NCI-H1105 (cell line): Measurements from ENCODE around the gene WDR33.

Source experiments
- DNase-seq: peaks from one replicate; lab custom pipeline; 2025; lab: John Stamatoyannopoulos, UW

WDR33 gene

GRCh38 chr2:127671557-127672302 lies 139.2 kb downstream of the WDR33 start:
- no peak for DNase-seq

GRCh38 chr2:127670957-127671290 lies 140.0 kb downstream of the WDR33 start:
- DNase-seq = no peak

- DNase-seq = no peak
These were observed 140.7 kb downstream of the WDR33 start for GRCh38 chr2:127670055-127670956.

- DNase-seq = no peak
These were observed 141.9 kb downstream of the WDR33 start for GRCh38 chr2:127669056-127669455.

GRCh38 chr2:127665267-127665893 lies 145.6 kb downstream of the WDR33 start:
- no peak for DNase-seq

- no peak for DNase-seq
These were observed 146.1 kb downstream of the WDR33 start for GRCh38 chr2:127664895-127665225.

GRCh38 chr2:127664065-127664894 lies 146.7 kb downstream of the WDR33 start:
- no peak for DNase-seq

- no peak for DNase-seq
These were observed 147.4 kb downstream of the WDR33 start for GRCh38 chr2:127663566-127664064.

- DNase-seq = no peak
These were observed 147.9 kb downstream of the WDR33 start for GRCh38 chr2:127662937-127663565.

- DNase-seq = no peak
These were observed 148.9 kb downstream of the WDR33 start for GRCh38 chr2:127661949-127662510.

GRCh38 chr2:127661072-127661649 lies 149.8 kb downstream of the WDR33 start:
- DNase-seq = no peak

- no peak for DNase-seq
These were observed 150.7 kb downstream of the WDR33 start for GRCh38 chr2:127660291-127660578.

GRCh38 chr2:127659408-127660290 lies 151.3 kb downstream of the WDR33 start:
- DNase-seq = no peak

- DNase-seq = no peak
These were observed 152.1 kb downstream of the WDR33 start for GRCh38 chr2:127658641-127659407.

- DNase-seq = no peak
These were observed 152.8 kb downstream of the WDR33 start for GRCh38 chr2:127658146-127658545.

- no peak for DNase-seq
These were observed 153.8 kb downstream of the WDR33 start for GRCh38 chr2:127657232-127657595.

GRCh38 chr2:127656569-127657231 lies 154.3 kb downstream of the WDR33 start:
- DNase-seq = no peak

- no peak for DNase-seq
These were observed 155.5 kb downstream of the WDR33 start for GRCh38 chr2:127655209-127656073.
